Measurements from ENCODE around the gene TRMT1L. TPM values are rescaled to one million over a fixed set of nuclear protein-coding genes. Genes with fewer than 3 reads are reported as not detected.

TRMT1L gene
- total and polyA plus RNA-seq, 10 of the 15 experiments (the other 5 are each of a cell fraction or from before 2014, with no cell fraction given): 3.5 to 35.2 (median 16.9) TPM

DNA sequence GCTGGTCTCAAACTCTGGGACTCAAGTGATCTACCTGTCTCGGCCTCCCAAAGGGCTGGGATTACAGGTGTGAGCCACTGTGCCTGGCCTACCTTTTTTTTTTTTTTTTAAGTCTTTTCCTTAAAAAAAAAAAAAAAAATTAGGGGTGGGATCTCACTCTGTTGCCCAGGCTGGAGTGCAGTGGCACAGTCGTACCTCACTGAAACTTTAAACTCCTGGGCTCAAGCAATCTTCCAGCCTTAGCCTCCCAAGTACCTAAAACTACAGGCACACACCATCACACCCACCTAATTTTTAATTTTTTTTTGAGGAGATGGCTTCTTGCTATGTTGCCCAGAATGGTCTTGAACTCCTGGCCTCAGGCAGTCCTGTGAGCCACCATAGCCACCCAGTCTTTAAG, 72.9 kb downstream of the TRMT1L start (continued):
- TF ChIP-seq ZNF217 (IDR thresholded peaks at IDR 0.05) (no peak), BMI1 (IDR thresholded peaks at IDR 0.05; ENCODE audit: borderline replicate concordance) (no peak), SIX5 (IDR thresholded peaks at IDR 0.05; ENCODE audit: low read depth, low read length, severe bottlenecking) (no peak), ASH2L (IDR thresholded peaks at IDR 0.05; ENCODE audit: borderline replicate concordance, low read depth) (no peak), EED (IDR thresholded peaks at IDR 0.05; ENCODE audit: low read depth) (no peak), RCOR1 (conservative IDR thresholded peaks at IDR 0.05; ENCODE audit: low read depth, low read length) (no peak), SMAD1 (IDR thresholded peaks at IDR 0.05; ENCODE audit: low read depth, partially characterized antibody) (no peak)

DNA sequence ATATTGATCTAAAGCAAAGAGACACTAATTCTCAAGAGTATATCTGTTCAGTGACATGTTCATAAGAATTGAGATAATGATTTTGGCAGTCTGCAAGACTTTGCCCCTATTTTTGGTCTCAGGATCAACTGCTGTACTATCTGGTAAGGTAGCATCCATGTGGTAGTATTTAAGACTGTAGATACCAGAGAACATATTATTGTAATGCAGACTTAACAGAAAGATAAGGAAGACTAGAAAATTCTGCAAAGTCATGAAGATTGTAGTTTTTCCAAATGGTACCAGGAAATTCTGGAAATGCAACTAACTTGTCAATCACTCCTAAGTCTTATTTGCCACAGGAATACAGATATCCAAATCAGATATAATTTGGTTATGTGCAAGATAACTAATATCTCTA, 76.3 kb downstream of the TRMT1L start:
- in situ Hi-C loops (cut with MboI): no loop called here
- Histone ChIP-seq H3K9ac (ENCODE audit: control insufficient read depth, insufficient read depth, low read length) (no peak overlapping the region), H2AFZ (ENCODE audit: control insufficient read depth, low read depth, low read length) (no peak overlapping the region), H3K4me3 (no peak overlapping the region), H3K36me3 (ENCODE audit: control insufficient read depth in 2 of 2, insufficient read depth in 2 of 2, low read length in 1 of 2) (no peaks in the 10 kb centered on the region), H3K4me1 (ENCODE audit: control insufficient read depth, insufficient read depth, low read length) (no peaks in the 10 kb centered on the region), H3K79me2 (ENCODE audit: control insufficient read depth, insufficient read depth, low read length) (no peaks in the 10 kb centered on the region), H3K27ac (ENCODE audit: control insufficient read depth, insufficient read depth) (no peak overlapping the region), H4K20me1 (ENCODE audit: control insufficient read depth, insufficient read depth) (no peaks in the 10 kb centered on the region), H3K4me2 (ENCODE audit: control insufficient read depth, insufficient read depth) (no peak overlapping the region), H3K9me3 (replicated peaks; ENCODE audit: control insufficient read depth, insufficient read depth, low read length) (no peaks in the 10 kb centered on the region; the same call in 1 of the 3 replicates), H3K27me3 (replicated peaks in 1 of 2; ENCODE audit: control insufficient read depth in 2 of 2, insufficient read depth in 2 of 2, low read length in 1 of 2) (no peaks in the 10 kb centered on the region)
- CTCF ChIA-PET: no interaction called here
- RAD21 ChIA-PET (ENCODE audit: unreplicated experiment): no interaction called here
- ATAC-seq: no peak
- no TSS peak for BruUV-seq (replicated peaks)
- FAIRE-seq: no peak
- POLR2A ChIA-PET: interaction anchor here (0.6 kb wide), 1 partner anchor 291 kb away, joined by 5 read pairs; no protein-coding TSS in a partner anchor
- intact Hi-C loops (cut with micrococcal nuclease; ENCODE audit: unreplicated experiment): no loop called here
- TF ChIP-seq MEF2A (IDR thresholded peaks at IDR 0.05; ENCODE audit: insufficient read depth, low read depth, low read length): no peak
- TF ChIP-seq BACH1 (IDR thresholded peaks at IDR 0.05; ENCODE audit: borderline replicate concordance): no peak
- no peak for TF ChIP-seq HDAC2 (IDR thresholded peaks at IDR 0.05)
- no peak for TF ChIP-seq SIX5 (IDR thresholded peaks at IDR 0.05; ENCODE audit: low read depth, low read length, severe bottlenecking)
- TF ChIP-seq, protein P1, sequence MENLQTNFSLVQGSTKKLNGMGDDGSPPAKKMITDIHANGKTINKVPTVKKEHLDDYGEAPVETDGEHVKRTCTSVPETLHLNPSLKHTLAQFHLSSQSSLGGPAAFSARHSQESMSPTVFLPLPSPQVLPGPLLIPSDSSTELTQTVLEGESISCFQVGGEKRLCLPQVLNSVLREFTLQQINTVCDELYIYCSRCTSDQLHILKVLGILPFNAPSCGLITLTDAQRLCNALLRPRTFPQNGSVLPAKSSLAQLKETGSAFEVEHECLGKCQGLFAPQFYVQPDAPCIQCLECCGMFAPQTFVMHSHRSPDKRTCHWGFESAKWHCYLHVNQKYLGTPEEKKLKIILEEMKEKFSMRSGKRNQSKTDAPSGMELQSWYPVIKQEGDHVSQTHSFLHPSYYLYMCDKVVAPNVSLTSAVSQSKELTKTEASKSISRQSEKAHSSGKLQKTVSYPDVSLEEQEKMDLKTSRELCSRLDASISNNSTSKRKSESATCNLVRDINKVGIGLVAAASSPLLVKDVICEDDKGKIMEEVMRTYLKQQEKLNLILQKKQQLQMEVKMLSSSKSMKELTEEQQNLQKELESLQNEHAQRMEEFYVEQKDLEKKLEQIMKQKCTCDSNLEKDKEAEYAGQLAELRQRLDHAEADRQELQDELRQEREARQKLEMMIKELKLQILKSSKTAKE (IDR thresholded peaks at IDR 0.05; ENCODE audit: low read depth, poor library complexity, severe bottlenecking): no peak
- no peak for TF ChIP-seq SREBF2 (IDR thresholded peaks at IDR 0.05; ENCODE audit: low read length)
- no peak for TF ChIP-seq YY1 (IDR thresholded peaks at IDR 0.05; ENCODE audit: low read depth, low read length)
- SMC1A ChIA-PET (ENCODE audit: uncharacterized antibody, unreplicated experiment): interaction anchor here (1.3 kb wide), 1 partner anchor 24 kb away, joined by 3 read pairs; no protein-coding TSS in a partner anchor
- no peak for DNase-seq (ENCODE audit: low read depth, low spot score)
